Heart left ventricle (tissue), 16 donors: Measurements from ENCODE around the gene GOPC. TPM values are rescaled to one million over a fixed set of nuclear protein-coding genes. Genes with fewer than 3 reads are reported as not detected.

Source experiments
- ATAC-seq, 4 donors: fragments of 200-7000 bp; cut with Tn5 transposase; one replicate each; pipeline ENCODE4 v1.9.1; 2020 to 2022; ENCODE audit warnings: moderate library complexity in 4 of 4, mild to moderate bottlenecking in 3 of 4, moderate number of reproducible peaks in 1 of 4
- DNase-seq, 5 donors: peaks; one replicate each; pipeline ENCODE4 v3.0.0-alpha.2; 2020
- H3K27ac ChIP-seq, 12 donors: fragments of 200-600 bp; sonication (generic) in 4 of 12; one replicate each; pipeline versions ENCODE4 v1.5.0 to v1.8.0; 2016 to 2022; ENCODE audit warnings: mild to moderate bottlenecking in 2 of 12
- H3K27me3 ChIP-seq, 9 donors: fragments of 200-600 bp; sonication (generic) in 2 of 9; one replicate each; pipeline versions ENCODE4 v1.5.1 to v1.8.0; 2016 to 2022; ENCODE audit warnings: mild to moderate bottlenecking in 3 of 9
- H3K36me3 ChIP-seq, 9 donors: fragments of 200-600 bp; sonication (generic) in 2 of 9; one replicate each; pipeline versions ENCODE4 v1.5.0 to v1.8.0; 2018 to 2022; ENCODE audit warnings: mild to moderate bottlenecking in 2 of 9
- H3K4me1 ChIP-seq, 12 donors: fragments of 200-600 bp; sonication (generic) in 4 of 12; one replicate each; pipeline versions ENCODE4 v1.5.0 to v1.8.0; 2016 to 2022; ENCODE audit warnings: mild to moderate bottlenecking in 3 of 12
- H3K4me3 ChIP-seq, 12 donors: fragments of 200-600 bp; sonication (generic) in 4 of 12; one replicate each; pipeline versions ENCODE4 v1.5.0 to v1.8.0; 2017 to 2022; ENCODE audit warnings: mild to moderate bottlenecking in 9 of 12, moderate library complexity in 4 of 12
- H3K9me3 ChIP-seq, 12 donors: fragments of 200-600 bp; sonication (generic) in 4 of 12; one replicate each; pipeline versions ENCODE4 v1.5.0 to v1.8.0; 2016 to 2022; ENCODE audit warnings: mild to moderate bottlenecking in 1 of 12
- CTCF ChIP-seq, 12 donors: fragments of 200-600 bp; sonication (generic) in 4 of 12; IDR thresholded peaks; one replicate each; pipeline versions ENCODE4 v1.5.0 to v1.8.0; 2018 to 2022; ENCODE audit warnings: antibody characterized with exemption in 12 of 12, mild to moderate bottlenecking in 5 of 12
- POLR2A ChIP-seq, 2 donors: fragments of 450-650 bp; IDR thresholded peaks; one replicate each; pipeline ENCODE4 v1.6.1; 2017; ENCODE audit warnings: antibody characterized with exemption in 2 of 2, mild to moderate bottlenecking in 2 of 2, moderate library complexity in 2 of 2
- WGBS, 4 donors: extraction: QIAGEN DNeasy Blood & Tissue Kit in 2 of 4; methylation state at CpG; one replicate each; pipeline versions ENCODE4 v1.1.5 to v1.1.7; 2013 to 2018; 5-methylcytosine and 5-hydroxymethylcytosine counted together
- intact Hi-C, 10 donors: fragments of 100-400 bp; cut with DNase I; formaldehyde crosslinking; loops; one replicate each; pipeline versions ENCODE4 v1.11.1 to v1.14.2; 2022
- polyA plus RNA-seq, 2 donors: library from polyadenylated mRNA; stranded (reverse); fragments of 200-250 nt; gene quantifications; one replicate each; pipeline ENCODE4 v1.2.3, GENCODE V29; 2013
- total RNA-seq, 9 donors: library from RNA; depleted of rRNA in 2 of 9; stranded (reverse); fragments of >200 nt in 2 of 9; fragmentation: NEBNext Ultra II Directional in 3 of 9; extraction: Animal tissue kit (Norgen Biotek cat#: 25700) in 3 of 9; gene quantifications; one replicate each; pipeline versions ENCODE4 v1.1.0 to v1.2.4, GENCODE V29; 2016 to 2023
- donor health status: ischemic (EF 13 %, LVEDD 7.1; RV severe dilation, severe dysfunction).
- donor health status: healthy with polysubstance abuse.
- donor health status: DM: no; HTN: yes; CAD: no.
- donor health status: DM: no; HTN: no; CAD: no.
- donor health status: ischemic (EF 25% LVEDD 6.9; RV normal size, moderate dysfunction).
- donor health status: ischemic (EF 25% LVEDD 5.7; RV mildly dilated, moderate dysfunction).
- donor health status: healthy.
- donor health status: DM: yes; HTN: yes; CAD: no.
- donor health status: ischemic (EF 35%, LVEDD 5.7; RV mildly dilated, moderate dysfunction).
- donor health status: nonischemic (EF 11% LVEDD 7.7; RV severe dilation, severe dysfunction).
- donor health status: DM: yes; HTN: yes; CAD: no.
- donor health status: PGD.
- donor health status: ischemic (EF 29% LVEDD 5.4; RV normal size, mild dysfunction).
- donor health status: nonischemic (EF 23%, LVEDD 6.1; RV moderate dilation, normal function).

The GOPC gene
- total and polyA plus RNA-seq, 11 donors, result 13.5 to 29.9 (median 21.2) TPM

GRCh38 chr6:117558818-117559217 is 43.5 kb downstream of the GOPC start:
- Histone ChIP-seq H3K27me3 (no peaks in the 10 kb centered on the region), H3K36me3 (peaks cover 0 to 46% (median 25%) of the 10 kb centered on the region in 9 donors), H3K9me3 (no peaks in the 10 kb centered on the region), H3K27ac (no peak overlapping the region), H3K4me3 (no peak overlapping the region), H3K4me1 (peaks cover 0 to 8% (median 0%) of the 10 kb centered on the region in 12 donors)
- no peak for DNase-seq
- no peak for ATAC-seq
- TF ChIP-seq POLR2A (IDR thresholded peaks at IDR 0.05) (no peak), CTCF (IDR thresholded peaks at IDR 0.05) (no peak)
- WGBS, 4 donors, result 87 to 95% (median 91%) methylated on average over 4 of the region's 4 CpGs
- intact Hi-C loops, result loop anchor here in 8 of 10 donors (5.0 to 10.0 kb wide), 7 partner anchors 43 to 214 kb away; partner anchors contain the start of genes GOPC (in 3 of the 8) and DCBLD1 (in 1 of the 8)

GRCh38 chr6:117557951-117558350 is 44.4 kb downstream of the GOPC start:
- peaks cover 0 to 8% (median 0%) of the 10 kb centered on the region in 12 donors for H3K4me1 ChIP-seq
- H3K27ac ChIP-seq, result no peak overlapping the region
- TF ChIP-seq POLR2A (IDR thresholded peaks at IDR 0.05) (no peak), CTCF (IDR thresholded peaks at IDR 0.05) (no peak)
- no peaks in the 10 kb centered on the region for H3K27me3 ChIP-seq
- intact Hi-C loops, result loop anchor here in 9 of 10 donors (2.0 to 10.0 kb wide), 11 partner anchors 44 to 213 kb away; partner anchors contain the start of genes GOPC (in 3 of the 9) and DCBLD1 (in 1 of the 9)
- DNase-seq (no peak), ATAC-seq (no peak)
- 80 to 86% (median 84%) methylated on average over 3 of the region's 3 CpGs for WGBS, 4 donors
- H3K9me3 ChIP-seq, result no peaks in the 10 kb centered on the region
- H3K4me3 ChIP-seq, result no peak overlapping the region
- peaks cover 0 to 37% (median 16%) of the 10 kb centered on the region in 9 donors for H3K36me3 ChIP-seq

DNA sequence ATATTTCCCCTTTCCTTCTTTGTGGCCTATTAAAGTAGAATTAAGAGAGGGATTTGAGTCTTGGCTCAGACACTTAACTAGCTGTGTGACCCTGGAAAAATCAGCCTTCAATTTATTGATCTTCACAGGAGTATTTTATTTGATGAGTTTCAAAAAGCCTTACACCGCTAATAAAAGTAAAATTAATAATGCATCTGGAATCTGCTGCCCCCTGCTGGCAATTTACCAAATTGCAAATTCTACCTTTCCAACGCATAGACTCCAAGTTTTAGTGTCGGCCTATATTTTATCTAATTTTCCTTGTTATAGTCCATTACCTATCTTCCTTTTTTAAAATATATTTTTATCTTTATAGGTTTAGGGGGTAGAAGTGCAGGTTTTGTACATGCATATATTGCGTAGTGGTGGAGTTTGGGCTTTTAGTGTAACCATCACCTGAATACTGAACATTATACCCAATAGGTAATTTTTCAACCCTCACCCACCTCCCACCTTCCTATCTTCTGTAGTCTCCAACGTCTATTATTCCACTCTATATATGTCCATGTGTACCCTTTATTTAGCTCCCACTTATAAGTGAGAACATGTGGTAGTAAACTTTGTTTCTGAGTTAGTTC is 46.3 kb downstream of the GOPC start:
- no peak overlapping the region for H3K27ac ChIP-seq
- peaks cover 0 to 8% (median 0%) of the 10 kb centered on the region in 12 donors for H3K4me1 ChIP-seq
- no peaks in the 10 kb centered on the region for H3K27me3 ChIP-seq
- intact Hi-C loops, result loop anchor here (1.0 to 10.0 kb wide), 14 partner anchors 46 to 211 kb away; partner anchors contain the start of genes GOPC (in 3 of the 10) and DCBLD1 (in 2 of the 10)
- H3K36me3 ChIP-seq, result peaks cover 0 to 18% (median 4%) of the 10 kb centered on the region in 9 donors
- DNase-seq (peak in 2 of 5 donors; percentile 33 to 35), ATAC-seq (peak in 1 of 4 donors; percentile 28)
- TF ChIP-seq POLR2A (IDR thresholded peaks at IDR 0.05), result no peak
- TF ChIP-seq CTCF (IDR thresholded peaks at IDR 0.05), result peak; percentile 74 to 97 (median 91)
- no peaks in the 10 kb centered on the region for H3K9me3 ChIP-seq
- WGBS, 4 donors, result 16 to 22% (median 19%) methylated on average over 5 of the region's 5 CpGs
- no peak overlapping the region for H3K4me3 ChIP-seq

DNA sequence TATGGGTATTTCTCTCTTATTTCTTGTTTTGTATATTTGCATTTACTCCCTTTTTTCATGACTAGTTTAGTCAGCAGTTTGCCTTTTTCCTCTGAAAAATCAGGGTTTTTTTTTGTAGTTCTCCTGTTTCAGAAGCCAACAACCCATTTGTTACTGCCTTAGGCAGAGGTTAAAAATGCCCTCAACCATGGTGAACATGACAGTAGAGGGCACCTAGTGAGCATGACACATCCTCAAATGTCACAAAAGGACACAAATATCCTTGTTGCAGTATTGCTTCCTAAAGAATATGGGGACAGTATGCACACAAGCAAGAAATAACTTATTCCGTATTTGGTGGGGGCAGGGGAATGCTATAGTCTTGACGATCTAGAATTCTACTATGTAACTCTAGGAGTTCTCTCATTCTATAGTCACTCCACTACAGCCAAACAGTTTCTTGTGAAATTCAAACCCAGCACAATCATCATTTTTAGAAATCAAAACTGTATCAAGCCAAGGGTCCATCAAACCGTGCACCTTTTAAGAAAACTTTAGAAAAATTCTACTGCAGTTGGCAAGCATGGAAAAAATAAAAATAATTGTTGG is 47.0 kb downstream of the GOPC start:
- intact Hi-C loops, result loop anchor here (2.0 to 10.0 kb wide), 10 partner anchors 47 to 211 kb away; partner anchors contain the start of genes GOPC (in 3 of the 10) and DCBLD1 (in 2 of the 10)
- H3K9me3 ChIP-seq, result no peaks in the 10 kb centered on the region
- no peak overlapping the region for H3K27ac ChIP-seq
- H3K36me3 ChIP-seq, result peaks cover 0 to 11% (median 0%) of the 10 kb centered on the region in 9 donors
- H3K4me3 ChIP-seq, result no peak overlapping the region
- WGBS, 4 donors, result 33 to 38% (median 36%) methylated on average over 3 of the region's 3 CpGs
- no peak for TF ChIP-seq POLR2A (IDR thresholded peaks at IDR 0.05)
- no peak for TF ChIP-seq CTCF (IDR thresholded peaks at IDR 0.05)
- ATAC-seq (no peak), DNase-seq (no peak)
- peaks cover 0 to 8% (median 0%) of the 10 kb centered on the region in 12 donors for H3K4me1 ChIP-seq
- no peaks in the 10 kb centered on the region for H3K27me3 ChIP-seq
